ENCODE results near the gene ABL1. TPM values are rescaled to one million over a fixed set of nuclear protein-coding genes. Genes with fewer than 3 reads are reported as not detected.

The ABL1 gene
- total RNA-seq, 1 experiment from 2014 or later: 78.6 TPM

DNA sequence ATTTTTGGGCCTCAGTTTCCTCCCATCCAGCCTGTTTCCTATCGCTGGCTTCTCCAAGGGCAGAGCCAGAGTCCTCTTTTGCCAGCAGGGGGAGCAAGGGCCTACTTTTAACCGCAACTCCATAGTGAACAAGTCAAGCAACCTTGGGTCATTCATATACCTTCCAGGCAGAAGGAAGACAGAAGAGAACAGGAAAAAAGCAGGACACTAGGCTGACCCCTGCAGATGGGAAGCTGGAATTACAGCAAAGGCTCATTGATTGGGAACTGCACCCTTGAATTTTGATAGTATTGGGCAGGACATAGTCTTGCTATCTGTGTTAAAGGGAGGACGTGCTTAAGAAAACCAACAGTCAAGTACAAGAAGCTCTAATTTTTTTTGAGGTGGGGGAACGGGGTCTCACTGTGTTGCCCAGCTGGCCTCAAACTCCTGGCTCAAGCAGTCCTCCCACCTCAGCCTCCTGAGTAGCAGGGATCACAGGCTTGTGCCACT, 31.5 kb downstream of the ABL1 start:
- DNase-seq (ENCODE audit: low spot score): peak; percentile 91
- Histone ChIP-seq H3K27me3 (replicated peaks; ENCODE audit: insufficient read depth, low read depth, low read length, poor library complexity) (no peaks in the 10 kb centered on the region), H3K27ac (ENCODE audit: low read depth, low read length, poor library complexity, severe bottlenecking) (no peak overlapping the region), H3K9me3 (ENCODE audit: low read depth, low read length, poor library complexity, severe bottlenecking) (no peaks in the 10 kb centered on the region), H3K36me3 (ENCODE audit: insufficient read depth, low read length, poor library complexity, severe bottlenecking) (peaks cover 47% of the 10 kb centered on the region), H3K4me3 (ENCODE audit: low read depth, low read length, poor library complexity, severe bottlenecking) (no peak overlapping the region), H3K4me1 (ENCODE audit: insufficient read depth, low read length, poor library complexity, severe bottlenecking) (peaks cover 23% of the 10 kb centered on the region)
- no TSS peak for BruUV-seq (replicated peaks)
- CTCF ChIA-PET: interaction anchor here (0.6 to 1.0 kb wide), 4 partner anchors 10 to 180 kb away, joined by 3 to 7 read pairs (median 4); no protein-coding TSS in a partner anchor
- intact Hi-C loops (cut with micrococcal nuclease; ENCODE audit: unreplicated experiment): loop anchor here (1.0 to 2.0 kb wide), 2 partner anchors 74 to 181 kb away; no protein-coding TSS in a partner anchor
- TF ChIP-seq EZH2 (IDR thresholded peaks at IDR 0.05; ENCODE audit: borderline replicate concordance, low read depth, low read length, poor library complexity, severe bottlenecking): no peak
- TF ChIP-seq, protein P1, sequence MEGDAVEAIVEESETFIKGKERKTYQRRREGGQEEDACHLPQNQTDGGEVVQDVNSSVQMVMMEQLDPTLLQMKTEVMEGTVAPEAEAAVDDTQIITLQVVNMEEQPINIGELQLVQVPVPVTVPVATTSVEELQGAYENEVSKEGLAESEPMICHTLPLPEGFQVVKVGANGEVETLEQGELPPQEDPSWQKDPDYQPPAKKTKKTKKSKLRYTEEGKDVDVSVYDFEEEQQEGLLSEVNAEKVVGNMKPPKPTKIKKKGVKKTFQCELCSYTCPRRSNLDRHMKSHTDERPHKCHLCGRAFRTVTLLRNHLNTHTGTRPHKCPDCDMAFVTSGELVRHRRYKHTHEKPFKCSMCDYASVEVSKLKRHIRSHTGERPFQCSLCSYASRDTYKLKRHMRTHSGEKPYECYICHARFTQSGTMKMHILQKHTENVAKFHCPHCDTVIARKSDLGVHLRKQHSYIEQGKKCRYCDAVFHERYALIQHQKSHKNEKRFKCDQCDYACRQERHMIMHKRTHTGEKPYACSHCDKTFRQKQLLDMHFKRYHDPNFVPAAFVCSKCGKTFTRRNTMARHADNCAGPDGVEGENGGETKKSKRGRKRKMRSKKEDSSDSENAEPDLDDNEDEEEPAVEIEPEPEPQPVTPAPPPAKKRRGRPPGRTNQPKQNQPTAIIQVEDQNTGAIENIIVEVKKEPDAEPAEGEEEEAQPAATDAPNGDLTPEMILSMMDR (conservative IDR thresholded peaks at IDR 0.05; ENCODE audit: low read depth, low read length): peak; percentile 98
- POLR2A ChIA-PET (ENCODE audit: low non-redundant PET): no interaction called here

DNA sequence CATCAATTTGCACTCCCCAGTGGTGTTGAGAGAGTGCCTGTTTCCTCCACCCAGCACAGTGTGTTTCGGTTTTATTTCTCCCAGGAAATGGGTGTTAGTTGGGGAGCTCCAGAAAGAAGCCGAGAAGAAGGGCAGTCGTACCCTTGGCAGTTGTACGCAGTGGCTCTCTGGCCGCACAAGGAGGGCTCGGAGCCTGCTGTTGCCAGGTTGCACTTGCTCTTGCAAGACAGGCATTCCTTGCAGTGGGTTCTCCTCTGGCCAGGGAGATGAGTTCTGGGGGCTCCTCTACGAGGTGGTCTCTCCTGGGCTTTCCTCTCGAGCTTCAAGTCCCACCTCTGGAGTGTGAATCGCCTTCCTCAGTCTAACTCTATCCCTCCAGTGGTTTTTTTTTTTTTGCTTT, 32.5 kb downstream of the ABL1 start:
- DNase-seq (ENCODE audit: low spot score): no peak
- ChIA-PET POLR2A (ENCODE audit: low non-redundant PET) (no interaction called here), CTCF (interaction anchor here (0.6 to 0.7 kb wide), 2 partner anchors 27 to 498 kb away, joined by 3 to 4 read pairs; no protein-coding TSS in a partner anchor)
- H3K4me3 ChIP-seq (ENCODE audit: low read depth, low read length, poor library complexity, severe bottlenecking): no peak overlapping the region
- no peaks in the 10 kb centered on the region for H3K9me3 ChIP-seq (ENCODE audit: low read depth, low read length, poor library complexity, severe bottlenecking)
- TF ChIP-seq EZH2 (IDR thresholded peaks at IDR 0.05; ENCODE audit: borderline replicate concordance, low read depth, low read length, poor library complexity, severe bottlenecking): no peak
- TF ChIP-seq, protein P1 (conservative IDR thresholded peaks at IDR 0.05; ENCODE audit: low read depth, low read length): no peak
- H3K27me3 ChIP-seq (replicated peaks; ENCODE audit: insufficient read depth, low read depth, low read length, poor library complexity): no peaks in the 10 kb centered on the region
- H3K36me3 ChIP-seq (ENCODE audit: insufficient read depth, low read length, poor library complexity, severe bottlenecking): peaks cover 49% of the 10 kb centered on the region
- no peak overlapping the region for H3K27ac ChIP-seq (ENCODE audit: low read depth, low read length, poor library complexity, severe bottlenecking)
- H3K4me1 ChIP-seq (ENCODE audit: insufficient read depth, low read length, poor library complexity, severe bottlenecking): peaks cover 23% of the 10 kb centered on the region
- no TSS peak for BruUV-seq (replicated peaks)
- intact Hi-C loops (cut with micrococcal nuclease; ENCODE audit: unreplicated experiment): loop anchor here (2.0 kb wide), 1 partner anchor 73 kb away; no protein-coding TSS in a partner anchor

DNA sequence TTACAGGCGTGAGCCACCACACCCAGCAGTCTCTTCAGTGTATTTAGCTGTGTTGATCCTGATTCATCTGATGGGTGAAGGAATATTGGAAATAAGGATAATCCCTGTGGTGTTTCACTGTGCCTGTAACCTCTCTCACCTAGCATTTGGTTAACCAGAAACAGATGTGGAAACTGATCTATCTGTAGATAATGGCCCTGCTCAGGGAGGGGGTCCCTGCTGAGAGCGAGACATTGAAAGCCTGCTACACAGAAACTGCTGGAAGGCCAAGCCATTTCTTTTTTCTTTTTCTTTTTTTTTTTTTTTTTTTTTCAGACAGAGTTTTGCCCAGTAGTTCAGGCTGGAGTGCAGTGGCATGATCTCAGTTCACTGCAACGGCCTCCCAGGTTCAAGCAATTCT, 33.2 kb downstream of the ABL1 start:
- peaks cover 23% of the 10 kb centered on the region for H3K4me1 ChIP-seq (ENCODE audit: insufficient read depth, low read length, poor library complexity, severe bottlenecking)
- peaks cover 50% of the 10 kb centered on the region for H3K36me3 ChIP-seq (ENCODE audit: insufficient read depth, low read length, poor library complexity, severe bottlenecking)
- intact Hi-C loops (cut with micrococcal nuclease; ENCODE audit: unreplicated experiment): no loop called here
- no peak overlapping the region for H3K27ac ChIP-seq (ENCODE audit: low read depth, low read length, poor library complexity, severe bottlenecking)
- no peaks in the 10 kb centered on the region for H3K9me3 ChIP-seq (ENCODE audit: low read depth, low read length, poor library complexity, severe bottlenecking)
- no peak overlapping the region for H3K4me3 ChIP-seq (ENCODE audit: low read depth, low read length, poor library complexity, severe bottlenecking)
- BruUV-seq (replicated peaks): no TSS peak
- no peaks in the 10 kb centered on the region for H3K27me3 ChIP-seq (replicated peaks; ENCODE audit: insufficient read depth, low read depth, low read length, poor library complexity)
- DNase-seq (ENCODE audit: low spot score): peak; percentile 55
- ChIA-PET POLR2A (ENCODE audit: low non-redundant PET) (interaction anchor here (0.7 kb wide), 1 partner anchor 75 kb away, joined by 12 read pairs; no protein-coding TSS in a partner anchor), CTCF (interaction anchor here (0.6 kb wide), 1 partner anchor 498 kb away, joined by 4 read pairs; no protein-coding TSS in a partner anchor)
- TF ChIP-seq, protein P1 (conservative IDR thresholded peaks at IDR 0.05; ENCODE audit: low read depth, low read length): no peak
- no peak for TF ChIP-seq EZH2 (IDR thresholded peaks at IDR 0.05; ENCODE audit: borderline replicate concordance, low read depth, low read length, poor library complexity, severe bottlenecking)

Measured in A673 (cell line).